ENCODE measurements around the gene PTPRD. TPM values are rescaled to one million over a fixed set of nuclear protein-coding genes. Genes with fewer than 3 reads are reported as not detected.
A peak's percentile ranks its signal among the peaks of the same experiment; 100 is the strongest.
"Not testable (repeated sequence)": the region's sequence is repeated elsewhere in the genome, so short reads cannot be mapped to it uniquely, and the experiment has no call there.

PTPRD gene
- total and polyA plus RNA-seq, 5 donors from 2014 or later, result 0.47 TPM; not detected in 4

DNA sequence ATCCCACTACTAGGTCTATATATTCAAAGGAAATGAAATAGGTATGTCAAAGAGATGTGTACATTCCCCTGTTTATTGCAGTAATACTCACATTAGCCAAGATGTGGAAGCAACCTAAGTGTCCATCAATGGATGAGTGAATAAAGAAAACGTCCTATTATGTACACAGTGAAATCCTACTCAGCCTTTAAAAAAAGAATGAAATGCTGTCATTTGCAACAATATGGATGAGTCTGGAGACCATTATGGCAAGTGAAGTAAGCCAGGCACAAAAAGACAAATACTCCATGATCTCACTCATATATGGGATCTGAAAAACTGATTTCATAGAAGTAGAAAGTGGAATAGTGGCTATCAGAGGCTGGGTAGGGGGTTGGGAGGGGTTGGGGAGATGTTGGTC is 1904.1 kb downstream of the PTPRD start:
- Histone ChIP-seq H3K27me3 (ENCODE audit: control insufficient read depth, insufficient read depth, low read length) (no peaks in the 10 kb centered on the region), H3K4me3 (ENCODE audit: low read depth, low read length) (no peak overlapping the region), H3K27ac (ENCODE audit: insufficient read depth, low read length, poor library complexity, severe bottlenecking) (no peak overlapping the region), H3K36me3 (ENCODE audit: control insufficient read depth, insufficient read depth, low read length) (no peaks in the 10 kb centered on the region), H3K9me3 (ENCODE audit: control insufficient read depth in 2 of 2, low read length in 2 of 2) (no peaks in the 10 kb centered on the region), H3K4me1 (ENCODE audit: control insufficient read depth, insufficient read depth, low read length, poor library complexity, severe bottlenecking) (no peaks in the 10 kb centered on the region)
- H3K27ac Mint-ChIP-seq, result no peak overlapping the region
- no peak for ATAC-seq (ENCODE audit: low read depth in 2 of 2)
- H3K4me3 Mint-ChIP-seq, result no peak overlapping the region
- no peak for DNase-seq
- H3K4me1 Mint-ChIP-seq, result no peaks in the 10 kb centered on the region
- peaks cover 0 to 1% (median 0%) of the 10 kb centered on the region in 7 donors for H3K9me3 Mint-ChIP-seq
- H3K27me3 Mint-ChIP-seq, result no peaks in the 10 kb centered on the region
- no peaks in the 10 kb centered on the region for H3K36me3 Mint-ChIP-seq

GRCh38 chr9:8706998-8707397 is 1905.8 kb downstream of the PTPRD start:
- Mint-ChIP-seq H3K9me3 (peaks cover 0 to 1% (median 0%) of the 10 kb centered on the region in 7 donors), H3K27ac (no peak overlapping the region), H3K36me3 (no peaks in the 10 kb centered on the region), H3K4me1 (no peaks in the 10 kb centered on the region), H3K4me3 (no peak overlapping the region), H3K27me3 (peaks cover 4% of the 10 kb centered on the region)
- Histone ChIP-seq H3K36me3 (ENCODE audit: control insufficient read depth, insufficient read depth, low read length) (no peaks in the 10 kb centered on the region), H3K27me3 (ENCODE audit: control insufficient read depth, insufficient read depth, low read length) (no peaks in the 10 kb centered on the region), H3K4me1 (ENCODE audit: control insufficient read depth, insufficient read depth, low read length, poor library complexity, severe bottlenecking) (no peaks in the 10 kb centered on the region), H3K9me3 (ENCODE audit: control insufficient read depth in 2 of 2, low read length in 2 of 2) (no peaks in the 10 kb centered on the region), H3K4me3 (ENCODE audit: low read depth, low read length) (no peak overlapping the region), H3K27ac (ENCODE audit: insufficient read depth, low read length, poor library complexity, severe bottlenecking) (no peak overlapping the region)
- DNase-seq, result no peak
- no peak for ATAC-seq (ENCODE audit: low read depth in 2 of 2)

DNA sequence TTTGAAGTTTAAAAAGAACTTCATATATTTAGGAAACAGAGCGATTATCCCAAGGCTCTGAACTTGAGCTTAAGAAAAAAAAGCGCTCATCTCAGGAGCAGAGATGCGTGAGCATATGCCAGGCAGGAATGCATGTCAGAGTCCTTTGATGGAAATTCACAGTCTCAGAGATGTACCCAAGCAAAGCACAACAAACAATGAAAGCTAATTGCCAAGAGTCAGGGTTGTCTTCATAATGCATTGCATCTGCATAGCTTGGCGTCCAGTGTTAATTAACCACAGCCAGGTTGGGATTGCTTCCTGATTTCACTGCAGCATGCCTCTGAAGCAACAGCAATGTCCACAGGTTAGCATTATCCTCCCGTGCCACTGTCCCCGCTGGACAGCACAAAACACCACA is 1906.3 kb downstream of the PTPRD start:
- Histone ChIP-seq H3K9me3 (ENCODE audit: control insufficient read depth in 2 of 2, low read length in 2 of 2) (no peaks in the 10 kb centered on the region), H3K27me3 (ENCODE audit: control insufficient read depth, insufficient read depth, low read length) (no peaks in the 10 kb centered on the region), H3K36me3 (ENCODE audit: control insufficient read depth, insufficient read depth, low read length) (no peaks in the 10 kb centered on the region), H3K4me1 (ENCODE audit: control insufficient read depth, insufficient read depth, low read length, poor library complexity, severe bottlenecking) (no peaks in the 10 kb centered on the region), H3K27ac (ENCODE audit: insufficient read depth, low read length, poor library complexity, severe bottlenecking) (no peak overlapping the region), H3K4me3 (ENCODE audit: low read depth, low read length) (no peak overlapping the region)
- DNase-seq (no peak), ATAC-seq (ENCODE audit: low read depth in 2 of 2) (no peak)
- Mint-ChIP-seq H3K27ac (no peak overlapping the region), H3K27me3 (peaks cover 4% of the 10 kb centered on the region), H3K4me3 (no peak overlapping the region), H3K9me3 (peaks cover 0 to 1% (median 0%) of the 10 kb centered on the region in 7 donors), H3K4me1 (no peaks in the 10 kb centered on the region), H3K36me3 (no peaks in the 10 kb centered on the region)

DNA sequence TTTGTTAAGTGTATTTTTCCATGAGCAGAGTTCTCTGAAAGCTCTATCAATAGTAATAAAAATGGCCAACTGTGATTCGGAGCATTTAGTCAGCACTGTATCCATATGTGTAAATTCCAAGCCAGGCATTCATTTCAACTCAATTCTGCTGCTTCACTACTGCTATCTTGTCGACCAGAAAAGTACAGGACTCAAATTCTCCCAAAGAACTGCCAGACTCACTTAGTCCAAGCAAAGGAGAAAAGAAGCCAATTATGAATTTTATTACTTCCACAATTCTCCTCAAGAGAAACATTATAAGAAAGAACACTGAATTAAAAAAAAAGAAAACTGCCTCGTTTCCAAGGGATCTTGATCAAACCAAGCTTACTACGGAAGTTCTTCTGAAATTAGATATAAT is 1906.9 kb downstream of the PTPRD start:
- no peaks in the 10 kb centered on the region for H3K36me3 Mint-ChIP-seq
- H3K4me1 ChIP-seq (ENCODE audit: control insufficient read depth, insufficient read depth, low read length, poor library complexity, severe bottlenecking), result no peaks in the 10 kb centered on the region
- no peak for ATAC-seq (ENCODE audit: low read depth in 2 of 2)
- H3K9me3 Mint-ChIP-seq, result peaks cover 0 to 1% (median 0%) of the 10 kb centered on the region in 7 donors
- no peaks in the 10 kb centered on the region for H3K27me3 ChIP-seq (ENCODE audit: control insufficient read depth, insufficient read depth, low read length)
- no peak overlapping the region for H3K4me3 ChIP-seq (ENCODE audit: low read depth, low read length)
- H3K27me3 Mint-ChIP-seq, result peaks cover 4% of the 10 kb centered on the region
- no peak overlapping the region for H3K4me3 Mint-ChIP-seq
- no peaks in the 10 kb centered on the region for H3K9me3 ChIP-seq (ENCODE audit: control insufficient read depth in 2 of 2, low read length in 2 of 2)
- H3K27ac Mint-ChIP-seq, result no peak overlapping the region
- no peaks in the 10 kb centered on the region for H3K36me3 ChIP-seq (ENCODE audit: control insufficient read depth, insufficient read depth, low read length)
- H3K27ac ChIP-seq (ENCODE audit: insufficient read depth, low read length, poor library complexity, severe bottlenecking), result no peak overlapping the region
- no peaks in the 10 kb centered on the region for H3K4me1 Mint-ChIP-seq
- no peak for DNase-seq

GRCh38 chr9:8703904-8704303 is 1908.9 kb downstream of the PTPRD start:
- no peaks in the 10 kb centered on the region for H3K4me1 ChIP-seq (ENCODE audit: control insufficient read depth, insufficient read depth, low read length, poor library complexity, severe bottlenecking)
- no peak overlapping the region for H3K4me3 ChIP-seq (ENCODE audit: low read depth, low read length)
- Mint-ChIP-seq H3K4me3 (peak overlapping the region in 1 of 4 donors; percentile 66), H3K27ac (no peak overlapping the region), H3K27me3 (peaks cover 4% of the 10 kb centered on the region), H3K9me3 (peaks cover 0 to 1% (median 0%) of the 10 kb centered on the region in 7 donors), H3K4me1 (no peaks in the 10 kb centered on the region), H3K36me3 (no peaks in the 10 kb centered on the region)
- DNase-seq (no peak), ATAC-seq (ENCODE audit: low read depth in 2 of 2) (no peak)
- no peaks in the 10 kb centered on the region for H3K27me3 ChIP-seq (ENCODE audit: control insufficient read depth, insufficient read depth, low read length)
- H3K27ac ChIP-seq (ENCODE audit: insufficient read depth, low read length, poor library complexity, severe bottlenecking), result no peak overlapping the region
- no peaks in the 10 kb centered on the region for H3K36me3 ChIP-seq (ENCODE audit: control insufficient read depth, insufficient read depth, low read length)
- H3K9me3 ChIP-seq (ENCODE audit: control insufficient read depth in 2 of 2, low read length in 2 of 2), result no peaks in the 10 kb centered on the region

DNA sequence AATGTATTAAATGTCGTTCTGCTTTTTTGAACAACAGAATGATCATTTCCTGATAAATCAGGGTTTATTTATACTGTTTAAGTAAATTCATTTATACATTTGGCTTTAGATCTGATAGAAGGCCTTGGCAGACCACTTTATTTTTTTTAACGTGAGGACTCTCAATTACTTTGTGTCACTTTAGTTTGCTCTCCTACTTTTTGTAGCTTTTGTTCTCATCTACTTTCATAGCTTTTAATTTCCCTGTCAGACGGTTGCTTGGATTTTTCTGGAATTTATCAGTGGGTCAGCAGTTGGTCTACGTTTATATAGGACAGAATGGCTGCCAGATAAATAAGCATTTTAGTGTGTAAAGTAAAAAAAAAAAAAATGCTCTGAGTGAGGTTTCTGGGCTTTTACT is 1910.9 kb downstream of the PTPRD start:
- Histone ChIP-seq H3K4me3 (ENCODE audit: low read depth, low read length) (no peak overlapping the region), H3K4me1 (ENCODE audit: control insufficient read depth, insufficient read depth, low read length, poor library complexity, severe bottlenecking) (no peaks in the 10 kb centered on the region), H3K36me3 (ENCODE audit: control insufficient read depth, insufficient read depth, low read length) (no peaks in the 10 kb centered on the region), H3K9me3 (ENCODE audit: control insufficient read depth in 2 of 2, low read length in 2 of 2) (no peaks in the 10 kb centered on the region), H3K27me3 (ENCODE audit: control insufficient read depth, insufficient read depth, low read length) (no peaks in the 10 kb centered on the region), H3K27ac (ENCODE audit: insufficient read depth, low read length, poor library complexity, severe bottlenecking) (no peak overlapping the region)
- Mint-ChIP-seq H3K27ac (no peak overlapping the region), H3K4me1 (no peaks in the 10 kb centered on the region), H3K27me3 (peaks cover 4% of the 10 kb centered on the region), H3K4me3 (no peak overlapping the region), H3K36me3 (no peaks in the 10 kb centered on the region), H3K9me3 (peaks cover 0 to 1% (median 0%) of the 10 kb centered on the region in 7 donors)
- no peak for DNase-seq
- no peak for ATAC-seq (ENCODE audit: low read depth in 2 of 2)

GRCh38 chr9:8697565-8697964 is 1915.2 kb downstream of the PTPRD start:
- H3K4me1 Mint-ChIP-seq; H3K36me3 ChIP-seq (ENCODE audit: control insufficient read depth, insufficient read depth, low read length); ATAC-seq (ENCODE audit: low read depth in 2 of 2); H3K4me3 ChIP-seq (ENCODE audit: low read depth, low read length); H3K27ac ChIP-seq (ENCODE audit: insufficient read depth, low read length, poor library complexity, severe bottlenecking); H3K36me3 Mint-ChIP-seq; DNase-seq; H3K27me3 ChIP-seq (ENCODE audit: control insufficient read depth, insufficient read depth, low read length); H3K9me3 Mint-ChIP-seq; H3K27ac Mint-ChIP-seq; H3K27me3 Mint-ChIP-seq; H3K4me1 ChIP-seq (ENCODE audit: control insufficient read depth, insufficient read depth, low read length, poor library complexity, severe bottlenecking); H3K9me3 ChIP-seq (ENCODE audit: control insufficient read depth in 2 of 2, low read length in 2 of 2); H3K4me3 Mint-ChIP-seq: not testable (repeated sequence)

DNA sequence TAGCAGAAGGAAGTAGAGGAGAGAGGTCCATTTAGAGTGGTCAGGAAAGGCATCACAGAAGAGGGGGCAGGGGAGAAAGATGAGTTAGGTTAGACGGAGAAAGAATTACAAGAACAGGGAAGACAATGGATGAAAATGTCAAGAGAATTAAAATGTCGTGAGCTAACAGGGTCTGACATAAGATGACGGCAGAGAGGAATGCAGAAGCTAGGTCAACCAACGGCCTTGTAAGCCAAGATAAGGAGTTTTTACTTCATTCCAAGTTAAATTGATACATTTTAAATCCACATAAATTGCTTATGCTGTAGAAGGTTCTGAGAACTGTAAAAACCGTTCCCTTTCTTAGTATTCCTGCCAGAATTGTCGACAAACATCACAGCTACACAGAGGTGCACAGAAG is 1916.3 kb downstream of the PTPRD start:
- no peak overlapping the region for H3K27ac Mint-ChIP-seq
- Histone ChIP-seq H3K27me3 (ENCODE audit: control insufficient read depth, insufficient read depth, low read length) (no peaks in the 10 kb centered on the region), H3K27ac (ENCODE audit: insufficient read depth, low read length, poor library complexity, severe bottlenecking) (no peak overlapping the region), H3K4me3 (ENCODE audit: low read depth, low read length) (no peak overlapping the region), H3K4me1 (ENCODE audit: control insufficient read depth, insufficient read depth, low read length, poor library complexity, severe bottlenecking) (no peaks in the 10 kb centered on the region), H3K36me3 (ENCODE audit: control insufficient read depth, insufficient read depth, low read length) (no peaks in the 10 kb centered on the region), H3K9me3 (ENCODE audit: control insufficient read depth in 2 of 2, low read length in 2 of 2) (no peaks in the 10 kb centered on the region)
- H3K27me3 Mint-ChIP-seq, result no peaks in the 10 kb centered on the region
- no peaks in the 10 kb centered on the region for H3K36me3 Mint-ChIP-seq
- DNase-seq (no peak), ATAC-seq (ENCODE audit: low read depth in 2 of 2) (no peak)
- no peaks in the 10 kb centered on the region for H3K4me1 Mint-ChIP-seq
- H3K9me3 Mint-ChIP-seq, result peaks cover 0 to 3% (median 0%) of the 10 kb centered on the region in 7 donors
- H3K4me3 Mint-ChIP-seq, result no peak overlapping the region
